ENCODE data around the gene SCYL1.

The SCYL1 gene

DNA sequence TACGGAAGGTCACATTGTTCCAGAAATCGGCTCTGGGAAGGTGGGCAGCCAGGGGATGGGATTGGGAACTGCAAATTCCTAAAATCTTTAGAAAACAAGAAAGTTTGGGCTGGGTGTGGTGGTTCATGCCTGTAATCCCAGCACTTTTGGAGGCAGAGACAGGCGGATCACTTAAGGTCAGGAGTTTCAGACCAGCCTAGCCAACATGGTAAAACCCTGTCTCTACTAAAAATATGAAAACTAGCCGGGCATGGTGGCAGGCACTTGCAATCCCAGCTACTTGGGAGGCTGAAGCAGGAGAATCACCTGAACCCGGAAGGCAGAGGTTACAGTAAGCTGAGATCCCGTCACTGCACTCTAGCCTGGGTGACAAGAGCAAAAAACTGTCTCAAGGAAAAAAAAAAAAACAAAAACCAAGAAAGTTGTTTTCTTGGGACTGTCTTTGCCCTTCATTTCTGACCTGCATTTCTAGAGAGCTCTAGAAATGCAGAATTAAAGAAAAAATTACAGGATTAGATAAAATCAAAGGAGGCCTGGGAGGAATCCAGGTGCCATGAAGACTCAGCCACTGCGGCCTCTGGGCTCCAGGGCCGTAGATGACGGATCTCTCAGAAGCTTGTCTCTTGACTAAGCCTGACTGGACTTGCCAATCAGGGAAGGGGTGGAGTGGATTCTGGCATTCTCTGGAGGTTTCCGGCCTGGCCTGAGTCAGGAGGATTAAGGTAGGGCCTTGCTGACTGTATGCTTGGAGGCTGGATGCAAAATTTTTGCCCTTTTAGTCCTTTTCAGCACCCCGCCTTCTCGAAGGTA lies 31.3 kb upstream of the SCYL1 start:
- peak; percentile 93 for DNase-seq (ENCODE audit: low read depth)

DNA sequence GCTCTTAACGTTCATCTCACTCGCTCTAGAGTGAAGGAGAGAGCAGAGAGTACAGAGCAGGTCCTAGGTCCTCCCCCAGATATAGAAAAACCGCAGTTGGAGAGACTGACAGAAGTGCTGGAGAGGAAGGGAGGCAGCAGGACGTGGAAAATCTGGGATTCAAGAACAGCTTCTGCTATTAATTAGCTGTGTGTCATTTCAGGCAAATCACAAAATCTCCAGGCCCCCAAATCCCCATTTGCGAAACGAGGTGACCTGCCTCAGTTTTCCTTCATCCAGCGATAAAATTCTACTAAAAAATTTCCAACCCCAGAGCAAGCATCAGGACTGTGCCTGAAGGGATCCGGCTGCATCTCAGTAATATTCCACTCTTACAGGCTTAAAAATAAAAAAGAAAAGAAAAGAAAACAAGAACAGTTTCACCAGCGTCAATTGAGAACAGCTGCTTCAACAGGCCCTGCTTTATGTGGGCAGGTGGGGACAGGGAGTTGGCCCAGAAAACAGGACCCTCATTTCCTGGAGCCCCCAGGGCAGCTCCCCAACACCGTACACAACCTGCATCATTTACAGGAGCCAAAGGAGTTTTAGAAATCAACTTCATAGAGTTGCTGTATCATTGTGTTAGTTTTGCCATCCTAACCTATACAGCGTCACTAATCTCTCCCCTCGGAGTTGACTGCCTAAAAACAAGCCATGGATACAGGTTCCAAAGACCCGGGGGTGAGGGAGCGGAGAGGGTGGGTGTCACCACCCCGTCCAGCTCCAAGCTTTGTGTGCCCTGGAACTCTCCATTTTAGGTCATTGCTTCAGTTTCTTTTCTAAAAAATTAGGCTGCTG lies 28.4 kb upstream of the SCYL1 start:
- peak; percentile 74 for DNase-seq (ENCODE audit: low read depth)

GRCh38 chr11:65497141-65498041 lies 27.5 kb upstream of the SCYL1 start:
- DNase-seq (ENCODE audit: low read depth), result peak; percentile 100

- peak; percentile 72 for DNase-seq (ENCODE audit: low read depth)
Measured at GRCh38 chr11:65498042-65498726, 26.7 kb upstream of the SCYL1 start.

DNA sequence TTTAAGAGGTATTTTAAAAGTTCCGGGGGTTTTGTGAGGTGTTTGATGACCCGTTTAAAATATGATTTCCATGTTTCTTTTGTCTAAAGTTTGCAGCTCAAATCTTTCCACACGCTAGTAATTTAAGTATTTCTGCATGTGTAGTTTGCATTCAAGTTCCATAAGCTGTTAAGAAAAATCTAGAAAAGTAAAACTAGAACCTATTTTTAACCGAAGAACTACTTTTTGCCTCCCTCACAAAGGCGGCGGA lies 26.2 kb upstream of the SCYL1 start:
- no peak for DNase-seq (ENCODE audit: low read depth)

- DNase-seq (ENCODE audit: low read depth), result peak; percentile 98
Measured at GRCh38 chr11:65498977-65499712, 25.7 kb upstream of the SCYL1 start, which contains the start of gene MALAT1. TSS of gene MALAT1 (plus strand) at chr11:65499045.

DNA sequence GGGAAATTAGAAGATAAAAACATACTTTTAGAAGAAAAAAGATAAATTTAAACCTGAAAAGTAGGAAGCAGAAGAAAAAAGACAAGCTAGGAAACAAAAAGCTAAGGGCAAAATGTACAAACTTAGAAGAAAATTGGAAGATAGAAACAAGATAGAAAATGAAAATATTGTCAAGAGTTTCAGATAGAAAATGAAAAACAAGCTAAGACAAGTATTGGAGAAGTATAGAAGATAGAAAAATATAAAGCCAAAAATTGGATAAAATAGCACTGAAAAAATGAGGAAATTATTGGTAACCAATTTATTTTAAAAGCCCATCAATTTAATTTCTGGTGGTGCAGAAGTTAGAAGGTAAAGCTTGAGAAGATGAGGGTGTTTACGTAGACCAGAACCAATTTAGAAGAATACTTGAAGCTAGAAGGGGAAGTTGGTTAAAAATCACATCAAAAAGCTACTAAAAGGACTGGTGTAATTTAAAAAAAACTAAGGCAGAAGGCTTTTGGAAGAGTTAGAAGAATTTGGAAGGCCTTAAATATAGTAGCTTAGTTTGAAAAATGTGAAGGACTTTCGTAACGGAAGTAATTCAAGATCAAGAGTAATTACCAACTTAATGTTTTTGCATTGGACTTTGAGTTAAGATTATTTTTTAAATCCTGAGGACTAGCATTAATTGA lies 25.0 kb upstream of the SCYL1 start:
- DNase-seq (ENCODE audit: low read depth), result no peak

DNA sequence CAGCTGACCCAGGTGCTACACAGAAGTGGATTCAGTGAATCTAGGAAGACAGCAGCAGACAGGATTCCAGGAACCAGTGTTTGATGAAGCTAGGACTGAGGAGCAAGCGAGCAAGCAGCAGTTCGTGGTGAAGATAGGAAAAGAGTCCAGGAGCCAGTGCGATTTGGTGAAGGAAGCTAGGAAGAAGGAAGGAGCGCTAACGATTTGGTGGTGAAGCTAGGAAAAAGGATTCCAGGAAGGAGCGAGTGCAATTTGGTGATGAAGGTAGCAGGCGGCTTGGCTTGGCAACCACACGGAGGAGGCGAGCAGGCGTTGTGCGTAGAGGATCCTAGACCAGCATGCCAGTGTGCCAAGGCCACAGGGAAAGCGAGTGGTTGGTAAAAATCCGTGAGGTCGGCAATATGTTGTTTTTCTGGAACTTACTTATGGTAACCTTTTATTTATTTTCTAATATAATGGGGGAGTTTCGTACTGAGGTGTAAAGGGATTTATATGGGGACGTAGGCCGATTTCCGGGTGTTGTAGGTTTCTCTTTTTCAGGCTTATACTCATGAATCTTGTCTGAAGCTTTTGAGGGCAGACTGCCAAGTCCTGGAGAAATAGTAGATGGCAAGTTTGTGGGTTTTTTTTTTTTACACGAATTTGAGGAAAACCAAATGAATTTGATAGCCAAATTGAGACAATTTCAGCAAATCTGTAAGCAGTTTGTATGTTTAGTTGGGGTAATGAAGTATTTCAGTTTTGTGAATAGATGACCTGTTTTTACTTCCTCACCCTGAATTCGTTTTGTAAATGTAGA lies 24.3 kb upstream of the SCYL1 start:
- peak; percentile 43 for DNase-seq (ENCODE audit: low read depth)

DNA sequence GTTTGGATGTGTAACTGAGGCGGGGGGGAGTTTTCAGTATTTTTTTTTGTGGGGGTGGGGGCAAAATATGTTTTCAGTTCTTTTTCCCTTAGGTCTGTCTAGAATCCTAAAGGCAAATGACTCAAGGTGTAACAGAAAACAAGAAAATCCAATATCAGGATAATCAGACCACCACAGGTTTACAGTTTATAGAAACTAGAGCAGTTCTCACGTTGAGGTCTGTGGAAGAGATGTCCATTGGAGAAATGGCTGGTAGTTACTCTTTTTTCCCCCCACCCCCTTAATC lies 23.8 kb upstream of the SCYL1 start:
- no peak for DNase-seq (ENCODE audit: low read depth)

GRCh38 chr11:65501472-65502273 lies 23.2 kb upstream of the SCYL1 start:
- peak; percentile 51 for DNase-seq (ENCODE audit: low read depth)

GRCh38 chr11:65502274-65502554 lies 22.7 kb upstream of the SCYL1 start:
- no peak for DNase-seq (ENCODE audit: low read depth)

DNA sequence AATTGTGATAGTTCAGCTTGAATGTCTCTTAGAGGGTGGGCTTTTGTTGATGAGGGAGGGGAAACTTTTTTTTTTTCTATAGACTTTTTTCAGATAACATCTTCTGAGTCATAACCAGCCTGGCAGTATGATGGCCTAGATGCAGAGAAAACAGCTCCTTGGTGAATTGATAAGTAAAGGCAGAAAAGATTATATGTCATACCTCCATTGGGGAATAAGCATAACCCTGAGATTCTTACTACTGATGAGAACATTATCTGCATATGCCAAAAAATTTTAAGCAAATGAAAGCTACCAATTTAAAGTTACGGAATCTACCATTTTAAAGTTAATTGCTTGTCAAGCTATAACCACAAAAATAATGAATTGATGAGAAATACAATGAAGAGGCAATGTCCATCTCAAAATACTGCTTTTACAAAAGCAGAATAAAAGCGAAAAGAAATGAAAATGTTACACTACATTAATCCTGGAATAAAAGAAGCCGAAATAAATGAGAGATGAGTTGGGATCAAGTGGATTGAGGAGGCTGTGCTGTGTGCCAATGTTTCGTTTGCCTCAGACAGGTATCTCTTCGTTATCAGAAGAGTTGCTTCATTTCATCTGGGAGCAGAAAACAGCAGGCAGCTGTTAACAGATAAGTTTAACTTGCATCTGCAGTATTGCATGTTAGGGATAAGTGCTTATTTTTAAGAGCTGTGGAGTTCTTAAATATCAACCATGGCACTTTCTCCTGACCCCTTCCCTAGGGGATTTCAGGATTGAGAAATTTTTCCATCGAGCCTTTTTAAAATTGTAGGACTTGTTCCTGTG lies 22.1 kb upstream of the SCYL1 start:
- DNase-seq (ENCODE audit: low read depth), result peak; percentile 67

DNA sequence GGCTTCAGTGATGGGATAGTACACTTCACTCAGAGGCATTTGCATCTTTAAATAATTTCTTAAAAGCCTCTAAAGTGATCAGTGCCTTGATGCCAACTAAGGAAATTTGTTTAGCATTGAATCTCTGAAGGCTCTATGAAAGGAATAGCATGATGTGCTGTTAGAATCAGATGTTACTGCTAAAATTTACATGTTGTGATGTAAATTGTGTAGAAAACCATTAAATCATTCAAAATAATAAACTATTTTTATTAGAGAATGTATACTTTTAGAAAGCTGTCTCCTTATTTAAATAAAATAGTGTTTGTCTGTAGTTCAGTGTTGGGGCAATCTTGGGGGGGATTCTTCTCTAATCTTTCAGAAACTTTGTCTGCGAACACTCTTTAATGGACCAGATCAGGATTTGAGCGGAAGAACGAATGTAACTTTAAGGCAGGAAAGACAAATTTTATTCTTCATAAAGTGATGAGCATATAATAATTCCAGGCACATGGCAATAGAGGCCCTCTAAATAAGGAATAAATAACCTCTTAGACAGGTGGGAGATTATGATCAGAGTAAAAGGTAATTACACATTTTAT lies 21.4 kb upstream of the SCYL1 start:
- peak; percentile 24 for DNase-seq (ENCODE audit: low read depth)

- peak; percentile 64 for DNase-seq (ENCODE audit: low read depth)
Measured at GRCh38 chr11:65503949-65504673, 20.8 kb upstream of the SCYL1 start.

- peak; percentile 39 for DNase-seq (ENCODE audit: low read depth)
Measured at GRCh38 chr11:65504674-65505465, 20.0 kb upstream of the SCYL1 start.

DNA sequence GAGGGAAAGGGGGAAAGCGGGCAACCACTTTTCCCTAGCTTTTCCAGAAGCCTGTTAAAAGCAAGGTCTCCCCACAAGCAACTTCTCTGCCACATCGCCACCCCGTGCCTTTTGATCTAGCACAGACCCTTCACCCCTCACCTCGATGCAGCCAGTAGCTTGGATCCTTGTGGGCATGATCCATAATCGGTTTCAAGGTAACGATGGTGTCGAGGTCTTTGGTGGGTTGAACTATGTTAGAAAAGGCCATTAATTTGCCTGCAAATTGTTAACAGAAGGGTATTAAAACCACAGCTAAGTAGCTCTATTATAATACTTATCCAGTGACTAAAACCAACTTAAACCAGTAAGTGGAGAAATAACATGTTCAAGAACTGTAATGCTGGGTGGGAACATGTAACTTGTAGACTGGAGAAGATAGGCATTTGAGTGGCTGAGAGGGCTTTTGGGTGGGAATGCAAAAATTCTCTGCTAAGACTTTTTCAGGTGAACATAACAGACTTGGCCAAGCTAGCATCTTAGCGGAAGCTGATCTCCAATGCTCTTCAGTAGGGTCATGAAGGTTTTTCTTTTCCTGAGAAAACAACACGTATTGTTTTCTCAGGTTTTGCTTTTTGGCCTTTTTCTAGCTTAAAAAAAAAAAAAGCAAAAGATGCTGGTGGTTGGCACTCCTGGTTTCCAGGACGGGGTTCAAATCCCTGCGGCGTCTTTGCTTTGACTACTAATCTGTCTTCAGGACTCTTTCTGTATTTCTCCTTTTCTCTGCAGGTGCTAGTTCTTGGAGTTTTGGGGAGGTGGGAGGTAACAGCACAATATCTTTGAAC lies 19.2 kb upstream of the SCYL1 start:
- DNase-seq (ENCODE audit: low read depth), result peak; percentile 40

Measured in fibroblast of gingiva (primary cell).